ENCODE results near the gene CCDC195.

The CCDC195 gene

DNA sequence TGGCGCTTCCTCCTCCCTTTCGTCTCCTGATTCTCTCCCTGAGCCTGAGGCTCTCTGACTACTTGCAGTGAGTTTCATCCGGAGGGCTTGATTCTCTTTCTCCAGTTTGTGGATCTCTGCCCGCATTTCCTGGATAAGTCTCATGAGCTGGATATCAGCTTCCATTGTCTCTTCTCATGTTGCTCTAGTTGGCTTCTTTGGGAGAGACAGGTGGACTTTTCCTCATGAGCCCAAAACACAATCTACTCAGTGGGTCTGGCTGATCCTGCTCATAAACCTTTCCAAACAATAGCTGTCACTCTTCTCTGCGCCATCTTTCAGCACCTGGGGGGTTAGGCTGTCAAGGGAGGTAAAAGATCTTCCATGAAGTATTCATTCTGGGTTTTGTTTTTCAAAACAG lies at the start of gene CCDC195:
TSS of gene CCDC195 (minus strand) at position 165 of the 400 bp plus-strand sequence. CDS start at position 165, 0 bp downstream.
- no peaks in the 10 kb centered on the region for H3K79me2 ChIP-seq (ENCODE audit: insufficient read depth, low read depth)
- no peaks in the 10 kb centered on the region for H3K4me1 ChIP-seq (ENCODE audit: low read depth, poor library complexity, severe bottlenecking)
- no peak within 1 kb of the TSS for H2AFZ ChIP-seq (ENCODE audit: low read depth)
- H3K27me3 ChIP-seq (ENCODE audit: insufficient read depth, low read depth) = no peaks in the 10 kb centered on the region
- H3K27ac ChIP-seq = no peak within 1 kb of the TSS
- TF ChIP-seq, protein P1, sequence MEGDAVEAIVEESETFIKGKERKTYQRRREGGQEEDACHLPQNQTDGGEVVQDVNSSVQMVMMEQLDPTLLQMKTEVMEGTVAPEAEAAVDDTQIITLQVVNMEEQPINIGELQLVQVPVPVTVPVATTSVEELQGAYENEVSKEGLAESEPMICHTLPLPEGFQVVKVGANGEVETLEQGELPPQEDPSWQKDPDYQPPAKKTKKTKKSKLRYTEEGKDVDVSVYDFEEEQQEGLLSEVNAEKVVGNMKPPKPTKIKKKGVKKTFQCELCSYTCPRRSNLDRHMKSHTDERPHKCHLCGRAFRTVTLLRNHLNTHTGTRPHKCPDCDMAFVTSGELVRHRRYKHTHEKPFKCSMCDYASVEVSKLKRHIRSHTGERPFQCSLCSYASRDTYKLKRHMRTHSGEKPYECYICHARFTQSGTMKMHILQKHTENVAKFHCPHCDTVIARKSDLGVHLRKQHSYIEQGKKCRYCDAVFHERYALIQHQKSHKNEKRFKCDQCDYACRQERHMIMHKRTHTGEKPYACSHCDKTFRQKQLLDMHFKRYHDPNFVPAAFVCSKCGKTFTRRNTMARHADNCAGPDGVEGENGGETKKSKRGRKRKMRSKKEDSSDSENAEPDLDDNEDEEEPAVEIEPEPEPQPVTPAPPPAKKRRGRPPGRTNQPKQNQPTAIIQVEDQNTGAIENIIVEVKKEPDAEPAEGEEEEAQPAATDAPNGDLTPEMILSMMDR (conservative IDR thresholded peaks at IDR 0.05; ENCODE audit: low read depth, low read length) = no peak
- no peaks in the 10 kb centered on the region for H3K36me3 ChIP-seq (ENCODE audit: insufficient read depth)
- H4K20me1 ChIP-seq (ENCODE audit: insufficient read depth) = no peaks in the 10 kb centered on the region
- H3K4me3 ChIP-seq (IDR thresholded peaks at IDR 0.05; ENCODE audit: insufficient read depth, low read depth, low read length) = no peak within 1 kb of the TSS
- H3K9ac ChIP-seq = no peak within 1 kb of the TSS
- H3K4me2 ChIP-seq = no peak within 1 kb of the TSS

GRCh38 chr2:224764565-224765236 lies 48.5 kb upstream of the CCDC195 start:
- Histone ChIP-seq H3K9ac (no peak overlapping the region), H2AFZ (ENCODE audit: low read depth) (no peak overlapping the region), H3K27ac (no peak overlapping the region), H4K20me1 (ENCODE audit: insufficient read depth) (no peaks in the 10 kb centered on the region), H3K4me1 (ENCODE audit: low read depth, poor library complexity, severe bottlenecking) (no peaks in the 10 kb centered on the region), H3K4me2 (no peak overlapping the region), H3K27me3 (ENCODE audit: insufficient read depth, low read depth) (no peaks in the 10 kb centered on the region), H3K36me3 (ENCODE audit: insufficient read depth) (no peaks in the 10 kb centered on the region; the same call in 1 of the 2 replicates), H3K4me3 (IDR thresholded peaks at IDR 0.05; ENCODE audit: insufficient read depth, low read depth, low read length) (no peak overlapping the region), H3K79me2 (ENCODE audit: insufficient read depth, low read depth) (no peaks in the 10 kb centered on the region)
- TF ChIP-seq, protein P1 (conservative IDR thresholded peaks at IDR 0.05; ENCODE audit: low read depth, low read length) = no peak

- no peaks in the 10 kb centered on the region for H3K4me1 ChIP-seq (ENCODE audit: low read depth, poor library complexity, severe bottlenecking)
- TF ChIP-seq, protein P1 (conservative IDR thresholded peaks at IDR 0.05; ENCODE audit: low read depth, low read length) = no peak
- H3K4me3 ChIP-seq (IDR thresholded peaks at IDR 0.05; ENCODE audit: insufficient read depth, low read depth, low read length) = no peak overlapping the region
- no peaks in the 10 kb centered on the region for H3K79me2 ChIP-seq (ENCODE audit: insufficient read depth, low read depth)
- no peaks in the 10 kb centered on the region for H4K20me1 ChIP-seq (ENCODE audit: insufficient read depth)
- H3K27me3 ChIP-seq (ENCODE audit: insufficient read depth, low read depth) = no peaks in the 10 kb centered on the region
- H3K9ac ChIP-seq = no peak overlapping the region
- H3K36me3 ChIP-seq (ENCODE audit: insufficient read depth) = no peaks in the 10 kb centered on the region
- no peak overlapping the region for H2AFZ ChIP-seq (ENCODE audit: low read depth)
- no peak overlapping the region for H3K4me2 ChIP-seq
- H3K27ac ChIP-seq = no peak overlapping the region
Observed at GRCh38 chr2:224757934-224758548, 41.9 kb upstream of the CCDC195 start.

GRCh38 chr2:224753743-224754540 lies 37.8 kb upstream of the CCDC195 start:
- no peaks in the 10 kb centered on the region for H3K36me3 ChIP-seq (ENCODE audit: insufficient read depth)
- no peak overlapping the region for H3K9ac ChIP-seq

More at GRCh38 chr2:224753743-224754540, 37.8 kb upstream of the CCDC195 start:
- H3K4me2 ChIP-seq = no peak overlapping the region
- no peaks in the 10 kb centered on the region for H4K20me1 ChIP-seq (ENCODE audit: insufficient read depth)
- H3K4me3 ChIP-seq (IDR thresholded peaks at IDR 0.05; ENCODE audit: insufficient read depth, low read depth, low read length) = no peak overlapping the region
- H3K79me2 ChIP-seq (ENCODE audit: insufficient read depth, low read depth) = no peaks in the 10 kb centered on the region
- H2AFZ ChIP-seq (ENCODE audit: low read depth) = no peak overlapping the region
- H3K27me3 ChIP-seq (ENCODE audit: insufficient read depth, low read depth) = no peaks in the 10 kb centered on the region
- no peaks in the 10 kb centered on the region for H3K4me1 ChIP-seq (ENCODE audit: low read depth, poor library complexity, severe bottlenecking)
- TF ChIP-seq, protein P1 (conservative IDR thresholded peaks at IDR 0.05; ENCODE audit: low read depth, low read length) = no peak
- no peak overlapping the region for H3K27ac ChIP-seq

Measured in KMS-11 (cell line).